GM21390 (cell line): ENCODE results near the gene CAGE1.

ENCODE experiments used
- ATAC-seq: cut with Tn5 transposase; IDR thresholded peaks from one replicate; pipeline ENCODE4 v1.9.1; 2021; ENCODE audit not compliant: unreplicated experiment

Gene CAGE1

DNA sequence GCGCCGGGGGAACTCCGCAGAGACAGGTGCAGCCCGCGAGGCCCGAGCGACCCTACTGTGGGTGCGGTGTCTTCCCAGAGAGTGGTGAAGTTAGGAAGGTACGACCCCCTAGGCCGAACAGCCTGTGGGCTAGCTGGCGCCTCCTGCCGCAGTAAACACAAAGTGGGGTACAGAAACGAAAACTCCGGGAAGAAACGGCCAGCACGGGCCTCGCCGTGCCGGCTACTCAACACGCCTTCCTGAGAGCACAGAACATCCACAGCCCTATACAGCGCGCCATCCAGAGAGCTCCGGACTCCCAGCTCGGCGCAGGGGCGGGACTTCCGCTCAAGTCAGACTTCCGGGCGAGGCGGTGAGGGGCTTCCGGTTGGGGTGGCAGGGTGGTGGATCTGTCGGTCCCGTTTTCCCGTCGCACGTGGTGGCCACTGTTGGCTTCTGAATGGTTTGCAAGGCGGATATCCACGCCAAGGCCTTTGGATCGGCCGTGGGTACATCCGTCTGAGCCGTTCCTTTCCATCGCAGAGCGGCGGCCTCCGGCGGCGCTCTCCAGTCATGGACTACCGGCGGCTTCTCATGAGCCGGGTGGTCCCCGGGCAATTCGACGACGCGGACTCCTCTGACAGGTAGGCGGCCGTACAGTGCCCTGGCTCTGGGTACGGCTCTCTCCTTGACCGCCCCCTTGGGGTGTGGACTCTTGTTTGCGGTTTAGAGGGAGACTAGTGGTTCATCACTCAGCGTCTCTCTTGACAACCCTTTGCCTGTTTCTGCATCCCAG lies at the start of gene CAGE1, which contains the start of gene RIOK1:
Gene CAGE1 (minus strand): TSS at position 292 of the 775 bp plus-strand sequence. CDS start 2,569 bp downstream, outside the sequence.
Gene RIOK1 (plus strand): TSS at position 358 of the 775 bp plus-strand sequence. CDS start 195 bp downstream, at position 553.
- peak; percentile 97 for ATAC-seq

- ATAC-seq: no peak
Observed at GRCh38 chr6:7439228-7439627, 49.7 kb upstream of the CAGE1 start.

- no peak for ATAC-seq
Observed at GRCh38 chr6:7438011-7438410, 48.5 kb upstream of the CAGE1 start.

- ATAC-seq: no peak
Observed at GRCh38 chr6:7434672-7435071, 45.1 kb upstream of the CAGE1 start.

DNA sequence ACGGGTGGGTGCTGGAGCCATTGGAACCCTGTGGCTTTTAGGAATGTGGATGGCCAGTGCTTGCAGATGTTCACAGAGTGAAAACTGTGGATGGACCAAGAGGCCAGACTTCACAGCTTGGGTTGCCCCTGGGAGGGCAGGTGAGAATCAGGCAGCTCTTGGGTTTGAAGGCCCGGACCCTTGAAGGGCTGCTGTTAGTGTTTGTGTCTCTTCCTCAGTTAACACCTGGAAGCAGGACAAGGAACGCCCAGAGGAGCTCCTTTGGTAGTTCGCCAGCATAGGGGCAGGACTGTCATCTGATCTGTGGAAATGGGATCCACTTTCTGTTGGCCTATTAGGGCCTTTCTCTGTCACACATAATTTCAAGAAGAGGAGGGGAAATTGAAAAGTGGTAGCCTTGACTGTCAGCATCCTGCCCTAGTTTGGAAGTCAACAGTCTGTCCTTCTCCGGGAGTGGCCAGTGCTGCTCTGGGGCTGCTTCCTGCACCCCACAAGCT lies 43.6 kb upstream of the CAGE1 start:
- ATAC-seq: no peak

GRCh38 chr6:7432391-7433120 lies 43.0 kb upstream of the CAGE1 start:
- ATAC-seq: no peak

GRCh38 chr6:7431674-7432390 lies 42.3 kb upstream of the CAGE1 start:
- no peak for ATAC-seq

DNA sequence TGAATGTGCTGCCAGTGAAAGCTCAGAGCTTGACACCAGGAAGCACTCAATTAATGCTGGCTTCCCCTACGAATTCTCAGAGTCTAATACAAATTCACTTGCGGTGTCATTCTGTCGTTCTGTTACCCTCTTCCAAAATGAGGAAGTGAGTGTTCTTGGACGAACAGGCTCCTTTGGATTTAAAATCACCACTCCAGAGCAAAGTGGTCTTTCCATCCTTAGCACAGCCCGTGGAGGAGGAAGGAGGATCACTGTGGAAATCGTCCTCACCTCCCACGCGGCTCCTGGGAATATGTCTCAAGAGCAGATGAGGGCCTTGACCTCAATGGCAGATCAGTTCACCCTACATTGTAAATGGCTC lies 41.8 kb upstream of the CAGE1 start:
- ATAC-seq: no peak

- no peak for ATAC-seq
Observed at GRCh38 chr6:7426447-7427169, 37.1 kb upstream of the CAGE1 start.

- ATAC-seq: no peak
Observed at GRCh38 chr6:7425808-7426190, 36.3 kb upstream of the CAGE1 start.

DNA sequence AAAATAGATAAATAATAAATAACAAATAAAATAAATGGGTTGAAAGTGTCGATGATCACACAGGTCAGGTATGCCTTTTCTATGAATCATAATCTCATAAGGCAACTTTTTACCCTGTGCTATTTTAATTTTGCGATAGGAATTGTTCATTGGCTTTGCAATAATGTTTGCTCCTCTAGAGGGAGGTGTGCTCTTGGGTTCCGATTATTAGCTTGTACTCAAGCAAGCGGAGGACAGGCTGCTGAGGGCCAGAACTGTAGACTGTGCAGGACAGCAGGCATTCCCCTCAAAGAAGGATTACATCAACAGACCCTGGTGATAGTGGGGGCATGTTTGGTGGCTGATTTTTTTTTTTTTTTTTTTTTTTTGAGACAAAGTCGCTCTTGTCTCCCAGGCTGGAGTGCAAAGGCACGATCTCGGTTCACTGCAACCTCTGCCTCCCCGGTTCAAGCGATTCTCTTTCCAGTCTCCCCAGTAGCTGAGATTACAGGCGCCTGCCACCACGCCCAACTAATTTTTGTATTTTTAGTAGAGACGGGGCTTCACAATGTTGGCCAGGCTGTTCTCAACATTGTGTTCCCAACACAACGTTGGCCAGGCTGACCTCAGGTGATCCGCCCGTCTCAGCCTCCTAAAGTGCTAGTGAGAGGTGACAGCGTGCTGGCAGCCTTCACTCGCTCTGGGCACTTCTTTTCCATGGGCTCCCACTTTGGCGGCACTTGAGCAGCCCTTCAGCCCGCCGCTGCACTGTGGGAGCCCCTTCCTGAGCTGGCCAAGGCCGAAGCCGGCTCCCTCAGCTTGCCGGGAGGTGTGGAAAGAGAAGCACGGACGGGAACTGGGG lies 35.6 kb upstream of the CAGE1 start:
- ATAC-seq: no peak

- ATAC-seq: no peak
Observed at GRCh38 chr6:7424058-7424457, 34.5 kb upstream of the CAGE1 start.

DNA sequence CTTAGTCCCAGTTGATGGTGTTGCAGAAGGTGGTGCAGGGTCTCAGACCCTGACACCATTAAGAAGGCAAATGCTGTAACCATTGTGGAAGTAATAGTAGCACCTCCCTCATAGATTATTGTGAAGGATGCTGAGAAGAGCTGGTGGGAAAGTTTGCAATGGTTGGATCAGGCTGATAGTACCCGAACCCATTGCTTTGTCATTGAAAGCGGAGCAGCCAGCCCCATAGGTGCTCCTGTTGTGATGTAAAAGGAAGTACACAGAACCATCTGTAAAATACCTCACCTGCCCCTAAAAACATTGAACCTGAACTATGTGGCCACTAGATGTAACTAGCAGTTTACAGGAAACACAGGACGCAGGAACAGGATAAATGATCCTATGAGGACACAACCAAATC lies 31.5 kb upstream of the CAGE1 start:
- ATAC-seq: no peak

DNA sequence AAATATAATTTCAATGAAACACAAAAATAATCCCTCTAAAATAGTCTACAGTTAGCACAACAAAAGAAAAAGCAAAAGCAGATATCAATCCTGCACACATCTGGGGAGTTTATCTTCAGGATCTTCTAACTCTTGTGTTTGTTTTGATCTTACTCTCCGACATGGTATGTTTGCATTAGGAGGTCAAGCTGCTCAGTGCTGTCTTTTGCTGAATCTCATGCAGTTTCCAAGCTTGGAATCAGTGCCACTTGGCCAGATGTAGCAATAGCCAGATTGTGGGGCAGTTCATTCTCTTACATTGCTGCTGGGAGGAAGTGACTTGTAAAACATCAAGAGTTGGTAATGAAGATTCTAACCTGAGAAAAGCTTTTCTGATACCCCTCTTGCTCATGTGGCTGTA lies 29.5 kb upstream of the CAGE1 start:
- no peak for ATAC-seq

- ATAC-seq: no peak
Observed at GRCh38 chr6:7418238-7418905, 28.8 kb upstream of the CAGE1 start.

DNA sequence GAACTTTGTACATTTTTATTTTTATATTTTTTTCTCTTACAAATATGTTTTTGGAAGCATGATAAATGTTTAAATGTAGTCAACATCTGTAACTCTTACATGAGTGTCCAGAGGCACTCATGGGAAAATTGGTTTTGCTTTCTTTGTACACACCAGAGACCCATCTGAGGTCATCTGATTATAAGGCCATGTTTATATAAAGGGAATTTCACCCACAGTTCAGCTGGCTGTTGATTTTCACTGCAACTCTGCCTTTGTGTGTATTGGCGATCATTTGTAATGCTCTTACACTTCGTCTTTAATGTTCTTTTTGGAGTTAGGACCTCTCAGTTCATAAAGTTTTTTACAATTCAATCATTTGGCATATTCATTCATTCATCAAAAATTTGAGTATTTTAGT lies 28.1 kb upstream of the CAGE1 start:
- no peak for ATAC-seq

GRCh38 chr6:7414811-7415210 lies 25.3 kb upstream of the CAGE1 start:
- no peak for ATAC-seq

GRCh38 chr6:7413151-7413823 lies 23.7 kb upstream of the CAGE1 start:
- no peak for ATAC-seq

DNA sequence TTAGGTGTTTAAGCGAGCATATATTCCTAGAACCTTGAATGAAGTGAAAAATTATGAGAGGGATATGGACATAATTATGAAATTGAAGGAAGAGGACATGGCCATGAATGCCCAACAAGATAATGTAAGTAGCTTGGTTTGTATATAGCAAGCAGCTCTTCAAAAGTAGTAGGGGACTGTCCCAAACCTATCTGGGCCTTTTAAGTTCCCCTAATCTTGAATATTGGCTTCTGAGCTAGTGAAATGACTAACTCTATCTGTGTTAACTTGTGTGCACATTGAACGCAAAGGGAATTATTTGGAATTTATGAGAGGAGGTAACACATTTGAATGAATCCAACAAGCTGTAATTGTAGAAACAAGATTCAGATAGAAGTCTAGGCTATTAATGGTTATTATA lies 21.8 kb upstream of the CAGE1 start:
- no peak for ATAC-seq
